COLO668 (cell line): Measurements from ENCODE around the gene CACNA2D2.

ENCODE experiments used
- DNase-seq: peaks from one replicate; lab custom pipeline; 2025; ENCODE audit not compliant: unreplicated experiment; lab: John Stamatoyannopoulos, UW

The CACNA2D2 gene

DNA sequence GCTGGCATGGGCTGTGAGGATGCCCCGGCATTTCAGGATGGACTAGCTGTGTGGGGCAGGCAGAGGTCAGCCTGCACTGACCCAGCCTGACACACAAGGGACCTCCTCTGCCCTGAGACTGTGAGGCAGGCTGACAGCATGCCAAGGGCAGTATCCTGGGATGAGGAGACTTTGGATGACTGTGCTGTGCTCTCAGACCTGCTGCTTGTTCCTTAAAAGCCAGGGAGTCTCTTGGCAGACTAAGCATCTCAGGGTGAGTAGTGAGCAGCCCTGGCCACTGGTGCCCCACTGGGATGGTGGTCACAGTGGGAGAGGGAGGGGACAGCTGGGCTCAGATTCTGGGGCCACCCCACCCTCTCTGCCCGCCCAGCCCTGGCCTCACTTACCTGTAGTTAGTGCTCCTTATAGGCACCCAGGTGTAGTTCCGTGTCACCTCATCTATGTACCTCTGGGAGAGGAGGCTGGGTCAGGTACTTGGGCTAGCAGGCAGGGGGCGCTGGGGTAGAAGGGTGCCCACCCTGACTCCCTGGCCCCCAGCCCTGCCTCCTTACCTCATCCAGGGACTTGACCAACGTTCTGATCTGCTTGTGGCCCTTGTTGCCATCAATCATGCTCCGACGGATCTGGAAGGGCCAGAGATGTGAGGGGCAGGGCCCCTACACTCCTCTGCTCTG is 128.0 kb downstream of the CACNA2D2 start:
- DNase-seq = peak; percentile 7

DNA sequence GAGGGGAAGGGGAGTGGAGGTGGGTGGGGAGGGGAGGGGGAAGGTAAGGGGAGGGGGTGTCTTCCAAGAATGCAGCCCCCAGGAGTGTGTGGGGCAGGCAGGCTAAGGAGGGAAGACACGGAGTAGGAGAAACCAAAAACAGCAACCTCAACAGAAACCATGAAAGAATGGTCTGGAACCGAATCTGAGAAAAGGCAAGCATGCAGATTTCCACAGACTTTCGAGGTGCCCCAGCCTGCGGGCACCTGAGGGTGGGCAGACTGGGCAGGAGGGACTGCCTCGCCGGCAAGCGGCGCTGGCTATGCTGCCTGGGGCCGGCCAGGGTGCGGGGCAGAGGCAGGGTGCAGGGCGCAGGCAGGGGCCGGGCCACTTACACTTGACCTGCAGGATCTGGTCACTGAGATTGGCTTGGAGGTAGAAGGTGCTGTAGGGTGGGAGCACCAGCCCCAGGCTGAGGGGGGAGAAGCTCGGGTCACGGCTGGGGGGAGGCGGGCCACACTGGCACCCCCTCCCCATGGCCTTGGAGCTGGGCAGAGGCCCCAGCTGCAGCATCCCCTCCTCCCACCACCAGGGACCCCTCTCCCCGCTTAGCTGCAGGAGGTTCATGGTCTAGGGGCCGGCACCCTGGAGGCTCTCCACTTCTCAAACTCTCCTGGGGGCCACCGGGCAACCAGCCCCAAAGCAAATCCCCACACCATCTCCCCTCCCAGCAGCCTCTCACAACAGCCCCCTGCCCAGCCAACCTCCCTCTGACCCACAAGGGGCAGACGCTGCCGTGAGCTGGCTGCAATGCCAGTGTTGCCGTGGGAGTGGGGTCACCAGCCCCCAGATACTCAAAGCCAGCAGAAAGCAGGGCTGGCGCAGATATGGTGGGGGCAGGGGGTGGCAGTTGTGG is 128.8 kb downstream of the CACNA2D2 start:
- DNase-seq = no peak

DNA sequence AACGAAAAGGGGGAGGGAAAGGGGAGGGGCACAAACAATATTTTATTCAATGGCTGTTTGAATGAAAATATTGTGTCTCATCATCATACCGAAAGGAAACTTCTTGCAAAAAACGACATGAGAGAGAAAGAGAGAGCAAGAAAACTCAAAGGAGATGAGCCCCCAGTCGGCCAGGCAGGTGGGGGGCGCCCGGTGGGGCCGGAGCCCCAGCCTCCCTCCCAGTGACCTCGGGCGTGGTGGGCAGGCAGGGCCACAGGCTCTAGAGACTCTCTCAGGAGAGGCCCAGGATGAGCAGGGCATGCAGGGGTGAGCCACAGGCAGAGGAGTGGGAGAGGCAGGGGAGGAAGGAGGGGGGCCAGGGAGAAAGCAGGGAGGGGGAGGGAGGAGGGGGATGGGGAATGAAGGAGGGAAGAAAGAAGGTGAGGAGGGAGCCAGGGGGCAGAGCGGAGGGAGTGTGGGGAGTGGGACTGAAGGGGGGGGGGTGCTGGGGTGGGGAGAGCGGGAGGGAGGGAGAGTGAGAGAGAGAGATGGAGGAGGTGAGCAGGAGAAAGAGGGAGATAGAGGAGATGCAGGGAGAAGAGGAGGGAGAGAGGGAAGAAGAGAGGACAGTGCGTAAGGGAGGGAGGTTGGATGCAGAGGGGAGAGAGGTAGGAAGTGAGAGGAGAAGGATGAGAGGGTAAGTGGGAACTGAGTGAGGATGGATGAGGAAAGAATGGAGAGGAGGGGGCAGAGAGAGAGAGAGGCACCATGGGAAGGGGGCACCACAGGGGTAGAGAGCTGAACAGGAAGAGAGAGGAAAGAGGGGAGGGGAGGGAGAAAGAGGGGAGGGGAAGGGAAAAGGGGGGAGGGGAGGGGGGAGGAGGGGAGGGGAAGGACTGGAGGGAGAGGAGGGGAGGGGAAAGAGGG is 130.0 kb downstream of the CACNA2D2 start:
- DNase-seq = no peak

DNA sequence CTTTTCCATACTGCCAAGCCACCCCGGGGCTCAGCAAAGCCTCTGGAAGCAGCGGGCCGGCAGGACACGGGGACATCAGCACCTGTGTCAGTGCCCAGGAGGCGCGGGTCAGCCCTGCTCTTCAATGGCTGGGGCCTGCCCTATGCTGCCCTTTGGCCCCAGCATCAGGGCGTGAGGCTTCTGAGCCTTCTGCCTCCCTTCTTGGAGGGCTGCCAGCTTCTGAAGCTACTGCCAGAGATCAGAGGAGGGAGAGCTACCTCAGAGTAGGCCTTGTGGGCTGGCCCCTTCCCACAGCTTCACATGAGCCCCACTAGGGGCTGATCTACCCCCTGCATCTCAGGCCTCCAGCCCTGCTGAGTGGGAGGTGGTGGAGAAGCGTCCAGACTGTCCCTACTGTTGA is 131.1 kb downstream of the CACNA2D2 start:
- no peak for DNase-seq

DNA sequence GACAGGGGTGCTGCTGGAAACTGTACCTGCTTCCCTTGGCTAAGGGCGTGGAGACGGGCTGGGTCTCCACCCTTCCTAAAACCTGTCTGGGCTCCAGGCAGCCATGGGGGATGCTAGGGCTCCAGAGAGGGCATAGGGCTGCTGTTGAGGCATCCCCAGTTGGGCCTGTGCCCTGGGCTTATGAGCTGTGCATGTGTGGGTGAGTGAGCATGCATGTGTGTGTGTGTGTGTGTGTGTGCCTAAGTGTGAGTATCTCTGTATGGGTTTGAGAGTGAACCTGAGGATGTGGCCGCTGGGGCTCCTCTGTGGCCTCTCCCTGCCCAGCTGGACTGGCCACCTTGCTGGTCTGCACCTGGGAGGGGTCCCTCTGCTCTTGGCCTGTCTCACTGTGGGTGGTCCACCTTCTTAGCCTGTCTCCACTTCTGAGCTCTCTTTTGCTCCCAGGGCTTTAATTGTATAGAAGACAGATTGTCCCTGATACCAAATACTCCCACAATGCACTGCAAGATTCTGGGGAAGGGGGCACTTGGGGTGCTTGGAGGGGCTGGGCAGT is 132.2 kb downstream of the CACNA2D2 start:
- no peak for DNase-seq

DNA sequence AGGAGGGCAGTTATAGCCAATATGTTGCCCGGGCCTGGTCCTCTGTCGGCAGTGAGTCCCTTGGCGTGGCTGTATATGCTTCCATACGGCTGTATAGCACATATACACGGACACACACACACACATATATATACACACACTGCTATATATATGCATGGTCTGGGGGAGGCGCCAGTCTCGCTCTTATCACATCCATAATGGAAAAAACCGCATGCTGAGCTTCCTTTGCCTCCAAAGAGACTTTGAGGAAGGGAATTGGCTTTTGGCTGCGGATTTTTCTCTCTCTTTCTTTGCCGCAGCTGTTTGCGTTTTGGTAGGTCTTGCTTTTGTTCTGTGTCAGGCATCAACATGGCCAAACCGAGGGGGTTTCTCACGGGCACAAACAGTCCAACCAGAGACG is 132.8 kb downstream of the CACNA2D2 start:
- DNase-seq = peak; percentile 33

DNA sequence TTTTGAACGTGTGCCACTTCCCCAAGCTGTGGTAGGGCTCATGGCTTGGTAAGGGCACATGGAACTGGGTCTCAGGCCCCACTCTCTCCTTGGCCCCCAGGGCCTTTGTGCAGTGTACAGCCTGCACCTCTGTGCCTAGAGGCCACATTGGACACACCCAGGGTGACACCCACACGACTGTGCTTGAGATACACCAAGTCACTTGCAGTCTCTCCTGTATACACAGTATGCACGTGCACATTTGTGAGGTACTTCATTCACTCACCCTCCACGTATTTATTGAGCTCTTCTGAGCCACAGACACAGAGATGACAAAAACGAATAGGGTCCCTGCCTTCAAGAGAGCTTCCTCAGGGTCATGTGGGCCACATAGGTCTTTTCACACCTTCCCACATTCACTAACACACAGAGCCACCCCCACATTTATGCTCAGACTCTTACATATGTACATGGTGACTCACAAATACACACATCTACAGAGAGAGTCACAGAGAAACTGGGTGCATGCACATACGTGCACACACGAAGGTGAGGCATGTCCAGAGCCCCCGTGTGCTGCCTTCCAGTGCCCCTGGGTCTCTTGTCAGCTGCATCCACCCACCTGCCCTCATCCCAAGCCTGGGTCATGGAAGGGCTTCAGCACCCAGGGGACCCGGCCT is 134.3 kb downstream of the CACNA2D2 start:
- DNase-seq = no peak

DNA sequence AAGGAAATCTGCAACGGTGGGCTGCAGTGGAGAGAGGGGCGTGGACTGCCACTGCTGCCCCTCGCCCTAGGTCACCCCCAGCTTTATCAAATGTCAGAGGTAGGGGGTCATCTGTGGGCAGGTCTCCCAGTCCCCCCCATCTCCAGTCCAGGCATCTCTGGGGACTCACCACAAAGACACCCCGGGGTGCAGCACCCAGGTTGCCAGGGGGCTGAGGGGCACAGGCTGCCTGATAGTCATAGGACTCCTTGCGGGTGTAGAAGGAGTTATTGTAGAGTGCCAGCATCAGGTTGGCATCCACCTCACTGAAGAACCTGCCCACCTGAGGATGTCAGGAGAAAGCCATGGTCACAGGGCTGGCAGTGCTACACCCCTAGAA is 137.6 kb downstream of the CACNA2D2 start:
- DNase-seq = no peak

DNA sequence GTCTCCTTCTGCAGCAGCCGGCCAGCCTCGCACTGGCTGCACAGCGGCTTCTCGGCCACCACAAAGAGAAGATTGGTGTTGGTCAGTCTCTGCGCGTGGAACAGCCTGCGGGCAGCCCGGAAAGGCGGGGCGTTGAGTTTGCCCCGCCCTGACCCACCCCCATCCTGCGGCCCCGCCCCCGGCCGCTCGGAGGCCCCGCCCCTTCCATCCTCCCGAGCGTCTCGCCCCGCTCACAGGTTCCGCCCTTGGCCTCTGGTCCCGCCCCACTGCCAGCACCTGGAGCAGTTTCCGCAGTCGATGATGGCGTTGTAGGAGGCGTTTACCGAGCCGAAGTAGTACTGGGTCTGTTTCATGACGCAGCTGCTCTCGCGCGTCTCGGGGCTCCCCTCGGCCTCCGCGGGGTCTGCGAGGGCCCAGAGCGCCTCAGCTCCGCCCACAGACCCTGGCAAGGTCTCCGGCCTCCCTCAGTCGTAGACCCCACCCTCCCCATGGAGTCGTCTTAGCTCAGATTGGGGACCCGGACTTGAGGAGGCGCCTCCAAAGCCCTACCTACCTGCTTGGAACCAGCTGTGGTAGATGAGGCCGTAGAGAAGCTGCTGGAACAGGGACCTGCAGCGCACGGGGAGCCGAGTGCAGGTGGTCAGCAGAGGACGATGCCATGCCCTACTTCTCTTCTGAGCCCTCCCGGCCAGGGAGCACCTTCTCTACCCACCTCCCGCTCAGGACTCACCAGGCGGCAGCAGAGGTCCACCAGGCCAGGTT is 138.2 kb downstream of the CACNA2D2 start:
- no peak for DNase-seq

DNA sequence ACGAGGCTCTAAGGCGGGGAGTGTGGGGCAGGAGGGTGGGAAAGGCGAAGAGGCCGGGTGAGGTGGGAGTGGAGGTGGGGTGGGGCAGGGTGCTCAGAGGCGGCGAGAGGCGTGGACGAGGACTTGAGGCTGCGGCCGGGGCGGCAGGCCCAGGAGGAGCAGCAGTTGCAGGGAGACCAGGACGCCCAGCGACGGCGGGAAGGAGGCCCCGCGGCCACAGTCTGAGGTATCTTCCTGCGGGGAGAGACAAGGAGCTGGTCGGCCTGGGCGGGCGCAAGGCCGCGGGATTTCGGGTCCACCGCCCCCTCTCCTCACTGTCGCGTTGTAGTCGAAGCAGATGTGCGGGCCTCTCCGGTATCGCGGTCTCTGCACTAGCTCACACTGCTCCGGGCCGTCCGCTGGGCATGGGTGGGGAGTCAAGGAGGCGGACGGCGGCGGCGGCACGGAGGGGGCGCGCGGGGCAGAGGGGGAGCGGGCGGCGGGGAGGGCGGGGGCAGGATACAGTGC is 138.8 kb downstream of the CACNA2D2 start:
- no peak for DNase-seq

DNA sequence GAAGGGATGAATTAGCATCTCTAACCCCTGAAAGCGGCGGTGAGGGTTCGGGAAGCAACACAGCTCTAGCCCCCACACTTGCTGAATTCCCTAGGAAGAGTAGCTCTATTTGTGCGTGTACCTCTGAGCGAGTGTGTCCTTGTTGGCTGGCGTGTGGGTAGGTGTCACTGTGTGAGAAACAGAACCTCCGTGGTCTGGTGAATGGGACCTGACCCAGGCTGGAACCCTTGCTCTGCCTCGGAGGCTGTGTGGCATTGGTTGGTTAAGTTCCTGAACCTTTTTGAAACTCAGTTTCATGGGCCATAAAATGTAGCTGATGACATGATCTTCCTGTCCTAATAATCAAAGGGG is 143.7 kb downstream of the CACNA2D2 start:
- no peak for DNase-seq

DNA sequence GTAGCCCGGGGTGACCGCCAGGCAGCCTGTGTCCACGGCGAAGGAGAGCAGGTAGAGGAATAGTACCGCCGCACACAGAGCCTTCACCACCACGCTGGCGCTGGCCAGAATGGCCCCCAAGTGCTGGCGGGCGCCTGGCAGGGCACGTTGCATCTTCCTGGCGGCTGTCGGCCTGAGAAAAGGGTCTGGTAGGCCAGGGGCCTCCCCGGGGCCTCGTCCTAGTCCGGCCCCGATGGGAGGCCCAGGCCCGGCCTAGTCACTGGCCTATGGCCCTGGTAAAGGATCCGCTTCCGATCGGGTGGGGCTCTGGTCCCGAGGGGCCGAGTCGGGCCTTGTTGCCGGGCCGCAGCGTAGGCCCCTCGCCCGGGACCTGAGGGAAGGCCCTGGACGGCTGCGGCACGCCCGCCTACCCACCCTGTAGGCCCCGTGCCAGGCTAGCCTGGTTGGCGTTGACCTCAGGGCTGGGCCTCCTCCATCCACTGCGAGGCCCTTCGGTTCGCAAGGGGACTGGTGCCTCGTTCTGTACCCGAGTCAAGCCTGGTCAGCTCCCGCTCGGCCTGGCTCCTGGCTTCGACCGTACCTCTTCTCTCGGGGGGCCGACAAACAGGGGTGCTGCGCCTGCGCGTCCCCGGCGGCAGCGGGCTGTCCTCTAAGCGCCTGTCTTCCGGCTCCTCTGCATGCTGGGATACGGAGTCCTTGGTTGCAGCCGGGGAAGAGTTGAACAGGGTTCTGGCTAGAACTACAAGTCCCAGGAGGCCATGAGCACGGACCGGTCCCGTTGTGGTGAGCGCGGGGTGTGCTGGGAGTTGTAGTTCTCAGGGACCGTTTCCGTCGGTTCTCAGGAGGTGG is 144.3 kb downstream of the CACNA2D2 start, which contains the start of gene TMEM115:
TSS of gene TMEM115 (minus strand) at position 611 of the 849 bp plus-strand sequence. CDS start at position 153, 458 bp downstream.
- DNase-seq = peak; percentile 91

DNA sequence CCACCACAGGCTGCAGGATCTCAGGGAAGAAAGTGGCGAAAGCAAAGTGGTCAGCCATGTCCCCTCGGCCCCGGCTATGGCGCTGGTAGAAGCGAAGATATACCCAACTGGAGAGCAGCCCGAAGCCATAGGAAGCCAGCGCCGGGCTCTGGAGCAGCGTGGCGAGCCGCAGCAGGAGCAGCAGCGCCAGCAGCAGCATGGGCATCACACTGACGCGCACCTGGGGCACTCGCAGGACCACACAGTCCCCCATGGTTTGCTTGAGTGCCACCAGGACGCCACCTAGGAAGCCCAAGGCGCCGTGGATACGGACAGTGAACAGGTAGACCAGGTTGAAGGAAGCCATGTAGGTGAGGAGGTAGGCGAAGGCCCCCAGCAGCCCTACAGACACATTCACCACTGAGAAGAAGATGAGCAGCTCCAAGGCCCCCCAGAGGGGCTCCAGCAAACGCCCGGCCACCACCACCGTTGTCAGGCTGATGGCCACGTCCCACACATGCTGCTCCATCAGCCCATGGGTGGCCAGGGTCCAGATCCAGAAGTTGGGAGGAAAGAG is 145.0 kb downstream of the CACNA2D2 start:
- peak; percentile 17 for DNase-seq

DNA sequence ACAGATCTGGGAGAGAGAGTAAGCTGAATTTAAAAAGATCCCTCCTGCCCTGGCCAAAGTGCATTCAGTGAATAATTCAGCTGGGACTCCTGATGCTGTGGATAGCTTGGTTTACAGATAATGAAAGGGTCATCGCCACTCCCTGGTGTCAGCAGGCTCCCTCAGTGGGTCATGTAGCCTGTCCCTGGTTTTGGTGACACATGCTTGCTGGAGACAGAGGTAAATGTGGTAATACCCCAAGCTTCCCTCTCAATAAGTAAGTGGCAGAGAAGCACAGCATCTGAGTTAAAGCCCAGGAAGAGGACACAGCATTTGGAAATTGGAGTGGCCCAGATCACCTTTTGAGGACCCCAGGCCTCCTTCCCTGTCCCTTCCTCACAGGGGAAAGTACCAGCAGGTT is 146.0 kb downstream of the CACNA2D2 start:
- no peak for DNase-seq

DNA sequence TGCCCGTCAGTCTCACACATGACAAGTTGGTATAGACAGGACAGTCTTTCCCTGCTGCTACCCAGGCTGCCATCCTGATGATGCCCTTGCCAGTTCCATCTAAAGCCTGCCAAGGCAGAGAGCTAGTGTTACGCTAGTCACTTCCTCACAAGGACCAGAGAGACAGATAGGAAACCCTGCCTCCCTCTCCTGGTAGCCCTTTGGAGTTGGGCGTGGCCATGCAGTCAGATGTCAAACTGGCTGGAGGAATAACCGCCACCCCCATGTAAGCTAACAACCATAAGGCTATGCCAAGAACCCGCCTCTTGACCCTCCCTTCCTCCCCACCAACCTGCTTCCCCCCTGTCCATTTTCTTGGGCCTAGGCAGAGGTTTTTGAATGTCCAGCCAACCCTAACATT is 146.9 kb downstream of the CACNA2D2 start:
- DNase-seq = peak; percentile 10

DNA sequence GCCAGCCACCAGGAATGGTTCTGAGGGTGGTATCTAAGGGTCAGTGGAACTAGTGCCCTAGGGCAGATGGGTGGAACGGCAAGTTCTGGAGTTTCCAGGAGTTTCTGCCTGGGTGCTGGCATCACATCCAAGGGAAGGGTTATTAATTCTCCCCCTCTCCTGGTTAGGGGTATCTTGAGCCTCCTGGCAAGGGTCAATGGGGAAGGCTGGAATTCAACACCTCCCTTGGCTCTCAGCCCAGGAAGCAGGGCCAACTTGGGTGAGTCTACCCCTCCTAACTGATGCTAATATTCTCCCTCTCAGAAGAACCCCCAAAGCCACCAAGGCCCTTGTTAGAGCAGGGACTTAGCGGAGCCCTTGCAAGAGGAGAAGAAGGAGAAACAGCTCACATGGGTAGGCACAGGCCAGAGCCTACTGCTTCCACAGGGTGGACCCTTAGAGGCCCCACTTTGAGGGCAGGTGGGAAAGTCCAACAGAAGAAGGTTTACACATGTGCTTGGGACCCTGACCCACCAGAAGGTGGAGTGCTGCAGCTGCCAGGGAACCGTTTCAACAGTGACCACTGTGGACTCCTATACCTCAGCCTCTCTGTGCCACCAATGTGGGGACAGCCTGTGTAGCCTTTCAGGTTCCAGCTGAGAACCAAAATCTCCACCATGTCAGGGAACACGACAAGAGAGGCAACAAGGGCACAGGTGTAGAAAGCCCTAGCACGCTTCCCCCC is 147.4 kb downstream of the CACNA2D2 start:
- no peak for DNase-seq

DNA sequence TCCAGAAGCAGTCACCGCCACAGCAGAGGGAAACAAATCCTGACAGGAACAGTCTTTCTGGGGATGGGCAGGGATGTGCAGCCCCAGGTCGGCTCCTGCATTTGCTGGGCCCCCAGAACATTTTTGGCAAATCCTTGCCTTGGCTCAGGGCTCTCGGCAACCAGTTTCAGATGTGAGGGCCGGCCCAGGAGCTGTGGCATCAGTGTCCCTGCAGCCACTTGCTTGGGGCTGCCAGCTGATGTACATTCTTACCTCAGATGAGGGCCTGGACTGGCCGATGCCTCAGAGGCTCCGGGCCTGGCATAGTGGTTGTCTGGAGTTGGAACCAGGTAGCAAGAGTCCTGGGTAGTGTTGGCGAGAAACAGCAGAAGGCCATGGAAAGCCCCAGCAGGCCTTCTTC is 148.6 kb downstream of the CACNA2D2 start:
- no peak for DNase-seq
